ENCODE data around the gene MYZAP. TPM values are rescaled to one million over a fixed set of nuclear protein-coding genes. Genes with fewer than 3 reads are reported as not detected.

Gene MYZAP
- total RNA-seq, 1 donor from 2014 or later = 29.3 TPM

DNA sequence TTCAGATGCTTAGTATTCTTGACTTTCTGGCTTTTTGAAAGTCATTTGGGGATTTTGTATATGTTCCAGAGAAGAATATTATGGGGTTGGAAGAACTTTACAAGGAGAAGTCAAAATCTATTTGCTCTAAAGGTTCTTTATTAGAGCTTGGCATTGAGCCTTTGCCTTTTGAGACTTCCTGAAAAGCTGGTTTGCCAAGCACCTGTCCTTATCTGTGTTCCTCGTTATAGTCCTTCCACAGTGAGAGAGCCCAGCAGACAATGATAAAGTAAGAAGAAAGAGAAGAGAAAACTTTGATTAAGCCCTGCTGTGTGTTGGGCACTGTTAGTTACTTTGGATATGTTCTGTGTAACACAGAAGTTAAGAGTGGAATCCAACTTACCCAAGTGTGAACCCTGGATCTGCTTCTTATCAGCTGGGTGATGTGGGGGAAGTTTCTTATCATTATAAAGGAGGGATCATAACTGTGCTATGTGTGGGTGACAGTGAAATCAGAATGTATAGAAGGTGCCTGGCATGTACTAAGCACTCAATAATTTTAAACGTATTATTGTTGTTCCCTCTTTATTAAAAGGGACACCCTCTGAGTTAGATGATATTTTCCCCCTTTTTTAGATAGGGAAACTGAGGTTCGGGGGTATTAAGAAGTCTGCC is 70.5 kb downstream of the MYZAP start:
- no peak for DNase-seq (ENCODE audit: low spot score)

DNA sequence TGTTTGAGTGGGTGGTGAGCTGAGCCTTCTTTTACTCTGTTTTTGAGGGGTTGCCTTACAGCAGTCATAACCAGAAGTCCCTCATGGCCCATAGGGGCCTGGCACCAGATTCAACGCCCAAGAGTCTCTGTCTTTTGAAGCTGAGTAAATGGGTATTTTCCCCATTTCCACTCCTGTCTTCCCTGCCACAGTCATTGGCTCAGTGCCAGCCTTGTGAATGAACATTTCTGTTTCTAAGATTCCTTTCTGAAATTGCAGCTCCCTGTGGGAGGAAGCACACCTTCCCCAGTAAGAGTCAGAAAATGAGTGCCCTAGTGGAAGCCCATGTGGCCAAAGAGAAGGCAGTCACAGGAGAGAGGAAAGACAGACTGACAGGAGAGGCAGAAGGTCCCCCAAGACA is 71.1 kb downstream of the MYZAP start:
- no peak for DNase-seq (ENCODE audit: low spot score)

DNA sequence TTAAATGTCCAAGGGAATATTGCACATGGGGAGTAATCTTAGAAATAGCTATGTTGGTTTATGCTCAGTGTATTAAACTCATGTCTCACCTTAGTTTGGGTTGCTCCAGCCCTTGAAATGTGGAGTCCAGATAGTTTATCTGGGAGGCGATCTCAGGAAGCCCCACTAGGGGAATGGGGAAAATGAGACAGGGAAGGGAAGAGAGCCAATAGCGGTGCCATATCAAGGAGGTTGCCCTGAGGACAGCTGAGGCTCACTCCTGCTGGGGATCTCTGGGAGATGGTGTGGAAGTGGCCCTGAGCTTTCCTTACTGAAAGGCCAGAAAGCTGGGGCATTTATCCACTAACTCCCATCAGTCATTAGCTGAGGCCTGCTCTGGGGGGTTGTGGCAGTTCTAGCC is 71.6 kb downstream of the MYZAP start:
- no peak for DNase-seq (ENCODE audit: low spot score)

DNA sequence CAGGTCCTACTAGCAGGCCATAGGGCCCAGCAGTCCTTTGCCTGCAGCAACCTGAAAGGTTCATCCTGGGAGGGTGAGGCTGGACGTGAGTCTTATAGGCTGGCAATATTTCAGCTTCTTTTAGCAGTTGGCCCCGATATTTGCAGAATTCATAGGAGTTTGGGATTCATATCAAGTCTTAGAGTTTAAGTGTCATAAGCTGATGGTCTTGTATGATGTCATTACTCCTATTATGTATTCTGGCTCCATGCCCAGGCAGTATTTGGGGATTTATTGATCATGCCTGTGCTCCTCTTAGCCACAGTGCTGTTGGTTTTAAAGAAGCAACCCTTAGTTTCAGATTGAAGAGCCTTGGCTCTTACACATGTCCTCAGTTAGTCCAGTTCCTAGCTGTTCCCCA is 73.5 kb downstream of the MYZAP start:
- DNase-seq (ENCODE audit: low spot score) = no peak

DNA sequence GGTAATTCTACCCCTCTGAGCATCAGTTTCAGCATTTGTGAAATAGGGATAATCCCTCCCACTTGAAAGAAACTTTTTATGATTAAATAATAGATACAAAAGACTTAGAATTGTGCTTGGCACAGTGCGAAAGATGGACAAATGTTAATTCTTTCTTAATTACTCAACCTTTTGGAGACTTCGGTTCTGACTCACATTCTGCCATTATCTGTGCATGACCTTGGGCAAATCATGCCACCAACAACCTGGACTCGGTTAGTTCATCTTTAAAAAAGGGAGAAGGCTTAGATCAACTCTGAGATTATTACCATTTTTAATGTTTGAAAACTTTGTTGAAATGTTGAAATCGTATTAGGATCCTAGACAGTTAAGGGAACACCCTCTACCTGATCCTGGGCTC is 74.2 kb downstream of the MYZAP start:
- DNase-seq (ENCODE audit: low spot score) = no peak

DNA sequence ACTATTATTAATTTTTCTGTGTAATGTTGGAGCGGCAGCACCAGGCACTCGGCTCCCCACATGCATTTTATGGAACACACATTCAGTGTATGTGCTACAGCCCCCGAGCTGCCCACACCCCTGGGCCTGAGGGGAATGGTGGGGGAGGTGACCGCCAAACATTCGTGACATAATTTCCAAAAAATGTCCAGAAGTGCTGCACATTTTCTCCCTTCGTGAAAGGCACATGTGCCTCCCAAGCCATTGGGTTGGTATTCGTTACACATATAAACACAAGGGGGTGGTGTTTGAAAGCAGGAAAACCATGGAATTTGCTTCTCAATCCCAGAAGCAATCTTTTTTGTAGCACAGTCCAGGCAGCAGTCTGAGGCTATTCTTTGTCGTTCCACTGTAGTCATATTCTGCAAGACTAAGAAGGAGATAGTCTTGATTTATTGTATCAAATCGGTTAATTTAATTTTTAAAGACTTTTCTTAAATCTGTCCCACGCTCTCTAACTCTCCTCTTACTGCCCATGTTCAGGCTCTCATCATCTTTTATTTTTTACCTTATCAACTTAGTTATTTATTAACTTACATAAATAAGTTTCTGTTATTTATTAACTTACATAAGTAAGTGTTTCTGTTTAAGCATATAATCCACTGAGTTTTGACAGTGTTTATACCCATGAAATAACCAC is 75.6 kb downstream of the MYZAP start:
- DNase-seq (ENCODE audit: low spot score) = no peak

DNA sequence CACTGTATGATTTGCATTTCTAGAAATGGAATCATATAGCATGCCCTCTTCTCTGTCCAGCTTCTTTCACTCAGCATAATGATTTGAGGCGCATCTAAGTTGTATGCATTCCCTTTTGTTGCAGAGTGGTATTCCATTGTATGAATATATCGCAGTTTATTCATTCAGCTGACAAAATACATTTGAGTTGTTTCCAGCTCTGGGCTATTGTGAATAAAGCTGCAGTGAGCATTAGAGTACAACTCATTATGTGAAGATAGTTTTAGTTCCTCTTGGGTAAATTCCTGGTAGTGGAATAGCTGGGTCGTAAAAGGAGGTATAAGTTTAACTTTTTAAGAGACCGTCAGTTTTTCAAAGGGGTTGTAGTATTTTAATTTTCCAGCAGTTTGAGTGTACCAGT is 76.3 kb downstream of the MYZAP start:
- DNase-seq (ENCODE audit: low spot score) = no peak

DNA sequence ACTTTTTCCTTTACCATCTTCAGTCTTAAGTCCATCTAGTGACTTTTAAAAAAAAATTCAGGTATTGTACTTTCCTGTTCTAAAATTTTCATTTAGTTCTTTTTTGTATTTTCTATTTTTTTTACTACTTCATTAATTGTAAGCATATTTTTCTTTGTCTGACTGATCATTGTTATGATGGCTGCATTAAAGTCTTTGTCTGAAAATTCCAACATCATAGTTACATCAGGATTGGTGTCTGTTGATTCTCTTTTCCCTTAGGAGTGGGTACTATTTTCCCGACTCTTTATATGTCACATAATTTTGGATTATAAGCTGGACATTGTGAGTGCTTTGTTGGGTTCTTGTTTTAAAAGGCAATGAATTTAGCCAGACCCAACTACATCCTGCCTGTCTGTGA is 79.9 kb downstream of the MYZAP start:
- DNase-seq (ENCODE audit: low spot score) = no peak

DNA sequence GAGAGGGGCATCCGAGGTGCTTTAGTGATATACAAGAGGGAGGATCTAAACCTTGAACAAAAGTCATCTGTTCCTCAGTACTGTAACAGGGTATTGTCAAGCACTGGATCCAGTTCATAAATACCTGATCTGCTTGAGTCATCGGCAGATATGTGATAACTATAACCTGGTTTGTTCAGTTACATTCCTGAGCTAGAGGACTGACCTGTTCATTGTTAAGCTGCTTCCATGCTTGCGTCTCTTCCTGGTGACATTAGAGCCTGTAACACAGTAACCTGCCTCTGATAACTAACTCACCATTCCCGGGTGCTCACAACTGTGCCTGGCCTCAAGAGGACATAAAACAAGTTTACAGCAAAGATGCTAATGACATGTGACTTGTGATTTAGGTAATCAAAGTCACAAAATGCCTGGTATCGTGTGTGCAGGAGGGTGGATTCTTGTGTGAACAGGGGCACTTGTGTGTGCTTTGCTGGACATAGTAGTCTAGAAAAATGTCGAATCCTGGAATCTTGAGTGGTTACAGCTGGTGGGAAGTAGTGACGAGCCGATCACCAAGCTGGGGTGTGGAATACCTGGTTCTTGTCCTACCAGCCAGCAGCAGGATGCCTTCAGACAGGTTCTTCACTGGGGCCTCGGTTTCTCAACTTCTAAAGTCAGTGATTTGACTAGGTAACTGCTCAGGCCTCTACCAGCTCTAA is 83.9 kb downstream of the MYZAP start:
- no peak for DNase-seq (ENCODE audit: low spot score)

DNA sequence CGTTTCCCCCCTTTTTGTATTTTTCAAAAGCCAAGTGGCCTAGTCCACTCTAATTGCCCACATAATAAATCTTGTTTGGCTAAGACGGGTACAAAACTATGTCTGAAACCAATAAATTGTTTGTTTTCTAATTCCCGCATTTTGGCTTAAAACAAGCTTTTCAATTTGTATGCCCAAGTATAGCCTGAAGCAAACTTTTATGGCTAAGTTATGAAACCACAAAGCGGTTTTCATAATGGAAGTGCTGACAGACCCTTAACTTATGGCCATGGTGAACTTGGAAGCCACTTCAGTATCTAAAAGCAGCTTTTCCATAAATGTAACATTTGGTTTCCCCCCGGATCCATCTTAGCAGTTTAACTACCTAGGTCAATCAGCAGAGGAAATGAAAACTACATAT is 84.9 kb downstream of the MYZAP start:
- no peak for DNase-seq (ENCODE audit: low spot score)

DNA sequence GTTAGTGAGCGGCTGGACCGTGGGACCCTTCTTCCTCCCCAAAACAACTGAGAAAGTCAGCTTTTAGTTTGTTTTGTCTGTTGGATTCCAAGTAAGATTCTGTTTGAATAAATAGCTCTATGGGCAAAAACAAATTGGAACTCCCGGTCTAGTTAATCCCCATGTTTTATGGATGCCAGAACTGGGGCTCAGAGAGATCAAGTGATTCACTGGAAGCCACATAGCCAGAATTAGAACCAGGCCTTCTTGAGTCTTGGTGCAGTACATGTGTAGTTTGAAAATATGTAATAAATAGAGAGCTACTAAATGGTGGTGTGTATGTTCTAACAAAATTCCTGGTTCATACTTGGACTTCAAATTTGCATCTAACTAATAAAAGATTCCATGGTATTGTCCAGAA is 85.5 kb downstream of the MYZAP start:
- no peak for DNase-seq (ENCODE audit: low spot score)

DNA sequence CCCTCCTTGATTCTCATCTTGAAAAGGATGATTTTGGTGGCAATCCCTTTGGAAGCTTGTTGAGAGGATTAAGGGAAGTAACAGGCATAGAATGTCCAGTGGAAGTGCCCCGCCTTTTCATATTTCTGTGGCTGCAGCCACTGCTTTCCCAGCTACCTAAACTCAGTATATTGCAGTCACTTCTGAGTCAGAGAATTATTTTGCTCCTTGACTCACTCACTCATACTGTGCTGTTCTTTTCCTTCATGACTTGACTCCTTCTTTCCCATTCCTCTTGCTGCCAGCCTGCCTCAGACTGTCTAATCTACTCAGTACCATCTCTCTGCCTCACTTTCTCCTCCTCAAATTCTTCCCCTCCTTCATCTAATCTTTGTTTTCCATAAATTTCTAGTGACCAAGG is 88.3 kb downstream of the MYZAP start:
- no peak for DNase-seq (ENCODE audit: low spot score)

DNA sequence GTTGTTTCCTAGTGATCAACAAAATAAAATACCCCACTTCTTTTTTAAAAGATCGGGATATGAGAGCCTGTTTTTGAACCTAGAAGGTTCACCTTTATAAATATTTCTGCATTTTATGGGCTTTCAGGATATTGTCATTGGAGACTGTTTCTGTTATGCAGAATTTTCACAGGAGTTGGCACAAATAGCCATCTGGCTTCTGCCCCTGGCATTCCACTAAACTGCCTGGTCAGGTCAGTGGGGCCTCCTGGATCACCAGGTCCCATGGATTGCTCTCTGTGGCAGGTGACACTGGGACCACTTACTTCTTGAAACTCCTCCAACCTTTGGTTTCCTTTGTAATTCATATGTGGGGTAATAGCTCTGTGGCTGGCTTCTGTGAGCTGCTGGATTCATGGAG is 89.3 kb downstream of the MYZAP start:
- DNase-seq (ENCODE audit: low spot score) = no peak

DNA sequence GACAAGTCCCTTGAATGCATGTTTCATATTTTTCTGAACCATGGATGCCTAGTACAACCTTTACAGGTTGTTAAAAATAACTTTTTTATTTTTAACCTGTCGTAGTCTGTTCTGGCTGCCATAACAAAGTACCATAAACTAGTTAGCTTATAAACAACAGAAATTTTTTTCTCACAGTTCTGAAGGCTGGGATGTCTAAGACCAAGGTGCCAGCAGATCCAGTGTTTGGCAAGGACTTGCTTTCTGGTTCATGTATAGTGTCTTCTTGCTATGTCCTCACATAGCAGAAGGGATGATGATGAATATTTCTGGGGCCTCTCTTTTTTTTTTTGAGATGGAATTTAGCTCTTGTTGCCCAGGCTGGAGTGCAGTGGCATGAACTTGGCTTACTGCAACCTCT is 91.8 kb downstream of the MYZAP start:
- DNase-seq (ENCODE audit: low spot score) = no peak

DNA sequence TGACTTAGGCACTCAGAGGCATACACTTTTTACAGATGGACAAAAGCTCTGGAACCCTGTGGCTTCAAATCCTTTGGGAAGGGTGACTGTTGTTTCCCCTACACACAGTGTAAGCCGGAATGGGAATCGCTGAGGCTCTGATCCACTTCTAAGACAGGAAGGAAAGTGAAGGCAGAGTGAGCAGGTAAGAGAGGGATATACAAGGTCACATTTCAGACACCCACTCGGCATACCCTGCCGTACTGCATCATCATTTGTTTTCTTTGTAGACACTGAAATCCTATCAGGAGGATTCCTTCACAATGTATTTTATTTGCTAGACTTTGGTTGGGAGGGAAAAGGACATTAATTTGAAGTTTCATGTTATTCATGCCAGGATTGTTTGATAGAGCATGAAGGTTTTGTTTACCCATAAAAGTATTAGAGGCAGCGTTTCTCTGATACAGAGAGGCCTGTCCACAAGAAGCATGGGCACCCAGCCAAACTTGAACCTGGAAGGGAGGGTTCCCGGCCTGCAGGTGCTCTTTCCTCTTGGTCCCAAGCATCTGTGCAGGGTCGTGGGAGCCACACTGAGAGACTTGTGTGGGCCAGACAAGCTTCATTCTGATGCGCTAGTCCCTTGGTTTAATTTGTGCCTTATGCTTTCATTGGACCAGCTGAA is 92.9 kb downstream of the MYZAP start:
- no peak for DNase-seq (ENCODE audit: low spot score)

DNA sequence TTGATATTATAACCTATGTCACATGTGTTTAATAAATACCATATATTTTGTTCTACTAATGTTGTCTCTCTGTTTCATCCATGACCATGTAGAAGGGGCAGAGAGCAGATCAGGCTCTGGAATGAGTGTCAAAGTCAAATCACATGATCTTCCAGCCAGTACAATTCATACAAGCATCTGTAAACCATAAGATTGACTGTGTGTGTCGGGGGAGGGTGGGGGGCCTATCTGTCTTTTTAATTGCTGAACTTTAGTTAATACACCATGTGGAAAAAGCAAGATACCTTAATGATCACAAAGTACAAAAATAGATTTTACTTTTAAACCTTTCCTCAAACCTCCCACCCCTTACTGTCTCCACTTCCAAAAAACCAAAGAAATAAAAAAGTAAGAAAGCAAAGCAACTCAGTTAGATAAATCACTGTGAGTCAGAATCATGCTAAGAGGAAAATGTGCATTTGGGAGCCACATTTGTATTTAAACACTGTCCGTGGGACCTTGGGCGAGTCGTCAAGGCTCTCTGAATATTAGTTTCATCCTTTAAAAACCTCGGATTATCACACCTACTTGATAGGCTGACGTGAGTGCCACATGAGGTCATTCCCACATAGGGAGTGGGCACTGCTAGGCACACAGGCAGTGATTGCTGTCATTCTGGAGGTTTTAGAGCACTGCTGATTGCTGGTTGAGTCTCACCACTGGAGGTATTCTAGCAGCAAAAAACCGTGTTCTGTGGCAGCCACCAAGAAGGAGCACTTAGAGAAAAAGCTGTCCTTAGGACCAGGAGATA is 93.8 kb downstream of the MYZAP start:
- DNase-seq (ENCODE audit: low spot score) = no peak

DNA sequence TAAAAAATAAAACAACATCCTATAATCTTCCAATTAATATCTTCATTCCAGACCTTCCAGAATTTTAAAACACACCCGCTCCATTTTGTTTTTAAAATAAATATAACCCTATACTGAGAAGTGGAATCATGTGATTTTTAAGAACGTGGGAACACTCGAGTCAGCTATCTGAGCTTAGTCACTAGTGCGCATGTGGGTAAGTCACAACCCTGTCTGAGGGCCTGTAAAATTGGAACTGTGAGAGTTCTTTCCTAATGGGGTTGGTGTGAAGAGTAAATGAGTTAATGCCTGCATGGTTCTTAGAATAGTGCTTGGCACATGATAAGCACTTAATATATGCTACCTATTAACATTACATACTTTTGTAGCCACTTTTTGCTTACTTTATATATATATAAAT is 95.0 kb downstream of the MYZAP start:
- no peak for DNase-seq (ENCODE audit: low spot score)

DNA sequence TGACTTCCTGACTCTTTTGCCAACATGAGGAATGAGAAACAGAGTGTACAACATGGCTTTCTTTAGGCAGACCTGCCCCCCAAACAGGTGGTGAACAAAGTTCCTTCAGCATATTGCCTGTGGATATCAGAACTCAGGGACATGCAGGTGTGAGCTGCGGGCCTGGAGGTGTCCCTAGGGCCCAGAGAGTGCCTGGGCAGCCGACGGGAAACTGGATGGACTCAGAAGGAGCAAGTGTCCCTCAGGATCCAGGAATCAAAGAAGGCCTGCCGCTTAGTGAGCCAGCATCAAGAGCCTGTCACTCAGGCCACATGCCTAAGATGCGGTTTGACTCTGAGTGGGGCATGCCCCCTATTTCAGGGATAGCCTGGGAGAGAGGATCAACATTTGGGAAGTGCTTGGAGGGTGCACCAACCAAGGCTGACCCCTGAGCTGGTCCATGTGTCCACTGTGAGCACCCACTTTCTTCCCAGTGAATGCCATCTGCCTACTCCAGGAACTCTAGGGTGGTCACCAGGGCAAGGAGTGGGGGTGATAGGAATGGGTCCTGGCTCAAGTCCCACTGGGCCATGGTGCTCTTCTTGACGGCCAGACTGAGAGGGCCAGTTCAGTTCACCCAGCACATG is 98.8 kb downstream of the MYZAP start:
- no peak for DNase-seq (ENCODE audit: low spot score)

DNA sequence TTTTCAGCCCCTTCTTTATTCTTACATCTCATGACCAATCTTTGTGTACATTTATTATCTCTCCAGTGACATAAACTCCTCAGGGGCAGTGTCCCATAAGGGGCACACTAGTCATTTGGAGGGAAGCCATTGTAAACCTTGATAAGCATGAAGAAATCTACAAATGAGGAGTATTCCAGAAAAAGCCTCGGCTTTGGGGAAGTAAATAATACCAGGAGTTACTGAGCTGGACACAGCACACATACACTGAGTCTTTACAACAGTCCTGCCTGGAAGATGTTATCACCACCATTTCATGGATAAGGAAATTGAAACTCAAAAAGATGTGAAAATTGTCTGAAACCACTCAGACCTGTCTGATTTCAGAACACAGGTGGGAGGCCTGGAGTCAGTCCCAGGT is 99.4 kb downstream of the MYZAP start:
- no peak for DNase-seq (ENCODE audit: low spot score)

DNA sequence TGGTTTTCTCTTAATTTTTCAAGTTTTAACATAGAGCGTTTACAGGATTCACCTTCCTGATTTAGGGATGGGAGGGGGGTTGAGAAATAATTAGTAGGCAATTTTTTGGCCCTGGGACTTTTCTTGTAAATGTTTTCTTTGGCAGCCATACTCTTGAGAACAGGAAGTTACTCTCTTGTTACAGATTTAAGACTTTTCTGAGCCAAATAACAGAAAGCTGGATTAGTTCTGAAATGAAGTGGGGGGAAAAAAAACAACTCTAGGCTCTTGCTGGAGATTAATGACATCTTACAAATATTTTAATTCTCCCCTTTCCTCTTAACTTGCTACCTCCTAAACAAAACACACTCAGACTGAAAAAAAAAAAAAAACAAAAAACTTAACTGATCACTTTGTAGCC is 101.0 kb downstream of the MYZAP start:
- no peak for DNase-seq (ENCODE audit: low spot score)

DNA sequence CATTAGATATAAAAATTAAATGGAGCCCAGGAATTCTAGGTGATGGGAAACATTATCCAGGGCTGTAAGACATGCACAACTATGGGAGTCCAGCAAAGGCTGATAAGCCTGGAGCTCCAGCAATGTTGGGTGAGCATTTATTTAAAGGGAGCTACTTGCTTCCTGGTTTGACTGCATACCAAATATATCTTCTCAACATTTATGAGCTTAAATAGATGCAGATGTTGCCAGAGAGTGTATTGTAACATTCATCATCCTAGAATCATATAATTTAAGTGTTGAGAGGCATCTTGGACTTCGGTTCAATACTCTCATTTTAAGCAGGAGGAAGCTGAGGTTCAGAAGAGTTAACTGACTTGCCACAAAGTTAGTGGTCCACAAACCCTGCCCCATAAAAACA is 102.6 kb downstream of the MYZAP start:
- no peak for DNase-seq (ENCODE audit: low spot score)

DNA sequence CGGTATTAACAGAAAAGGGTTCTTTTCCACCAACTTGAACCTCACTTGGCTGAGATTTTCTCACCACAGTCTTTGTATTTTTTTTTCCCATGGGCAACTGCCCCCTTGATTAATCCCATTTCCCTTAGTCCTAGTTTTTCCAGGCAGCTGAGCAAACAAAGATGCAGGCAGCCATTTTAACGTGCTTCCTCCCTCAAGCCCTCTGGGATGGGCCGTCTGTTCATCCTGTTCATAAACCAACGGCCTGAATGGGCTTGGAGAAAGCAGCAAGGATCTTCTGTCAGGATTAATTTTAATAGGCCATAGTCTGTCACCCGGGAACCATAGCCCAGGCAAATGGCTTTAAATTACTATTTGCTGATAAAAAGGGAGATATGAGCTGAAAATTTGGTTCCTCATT is 104.4 kb downstream of the MYZAP start:
- no peak for DNase-seq (ENCODE audit: low spot score)

Data from ureter (tissue), 1 donor.